ENCODE results near the gene CASK. TPM values are rescaled to one million over a fixed set of nuclear protein-coding genes. Genes with fewer than 3 reads are reported as not detected.

CASK gene
- total and polyA plus RNA-seq, 9 of the 15 experiments (the other 6 are each of a cell fraction or from before 2014, with no cell fraction given) = 1.3 to 7.4 (median 5.2) TPM

- TF ChIP-seq KHSRP (IDR thresholded peaks at IDR 0.05) = no peak
Measured at GRCh38 chrX:41516456-41516855, 406.9 kb downstream of the CASK start (continued).

- intact Hi-C loops (cut with micrococcal nuclease) (no loop called here), in situ Hi-C loops (cut with MboI) (no loop called here)
- H3K9me3 ChIP-seq (replicated peaks; ENCODE audit: control insufficient read depth, insufficient read depth, low read depth, low read length) = no peaks in the 10 kb centered on the region
- H3K4me2 ChIP-seq (ENCODE audit: insufficient read depth, low read length) = no peak overlapping the region
- TF ChIP-seq ZNF324 (CRISPR knock-in tag; IDR thresholded peaks at IDR 0.05) = no peak
- TF ChIP-seq ZNF586 (CRISPR knock-in tag; conservative IDR thresholded peaks at IDR 0.05) = no peak
- TF ChIP-seq SMARCA4 (IDR thresholded peaks at IDR 0.05) = no peak
- TF ChIP-seq HMGN3 (IDR thresholded peaks at IDR 0.05; ENCODE audit: borderline replicate concordance, extremely low read depth, insufficient read length, low read depth, low read length) = no peak
- TF ChIP-seq ZZZ3 (IDR thresholded peaks at IDR 0.05) = no peak
- no peak for TF ChIP-seq HINFP (tag; conservative IDR thresholded peaks at IDR 0.05; ENCODE audit: low read depth)
- ChIA-PET CTCF (ENCODE audit: low intra/inter-chr PET ratio) (no interaction called here), POLR2A (no interaction called here)
- H3K4me3 ChIP-seq = no peak overlapping the region
- ATAC-seq = no peak
- BruUV-seq (replicated peaks) = no TSS peak
- WGBS (ENCODE audit: insufficient coverage, low coverage, missing lambda C conversion rate) = 16% methylated on average over 12 of the region's 12 CpGs
- H3K9me1 ChIP-seq (ENCODE audit: control insufficient read depth, insufficient read depth, low read length) = no peaks in the 10 kb centered on the region
- no peaks in the 10 kb centered on the region; a peak in 1 of 5 replicates for H3K27me3 ChIP-seq (ENCODE audit: control insufficient read depth in 2 of 2, insufficient read depth in 2 of 2, low read length in 2 of 2)
- no peak overlapping the region for H3K9ac ChIP-seq (ENCODE audit: insufficient read depth in 1 of 2, low read depth in 2 of 2, low read length in 2 of 2)
- no peak overlapping the region for H3K27ac ChIP-seq (ENCODE audit: extremely low read depth, low read depth, low read length)
- no peak for FAIRE-seq
- no peaks in the 10 kb centered on the region for H4K20me1 ChIP-seq (replicated peaks; ENCODE audit: control insufficient read depth, insufficient read depth, low read length)
- H2AFZ ChIP-seq (ENCODE audit: low read depth, low read length) = no peak overlapping the region
- H3K4me1 ChIP-seq (replicated peaks in 1 of 2; ENCODE audit: control insufficient read depth in 2 of 2, insufficient read depth in 2 of 2, low read length in 2 of 2) = no peaks in the 10 kb centered on the region; a peak in 1 of 5 replicates
- DNase-seq (ENCODE audit: extremely low read depth in 1 of 4, low spot score in 3 of 4) = no peak
- no peaks in the 10 kb centered on the region for H3K79me2 ChIP-seq (ENCODE audit: control insufficient read depth, insufficient read depth, low read length)
- no peaks in the 10 kb centered on the region for H3K36me3 ChIP-seq (ENCODE audit: control insufficient read depth, insufficient read depth, low read length)
Measured at GRCh38 chrX:41515376-41515775, 408.0 kb downstream of the CASK start.
